RPMI8226 (cell line): ENCODE data around the gene PRF1.
"Not testable (repeated sequence)": the region's sequence is repeated elsewhere in the genome, so short reads cannot be mapped to it uniquely, and the experiment has no call there.

Source experiments
- DNase-seq: peaks from one replicate; pipeline ENCODE4 v3.0.0-alpha.2; 2015

The PRF1 gene

GRCh38 chr10:70616761-70617160 lies 14.2 kb upstream of the PRF1 start:
- DNase-seq = no peak

GRCh38 chr10:70615784-70616522 lies 13.4 kb upstream of the PRF1 start:
- DNase-seq = no peak

- no peak for DNase-seq
Measured at GRCh38 chr10:70615211-70615610, 12.7 kb upstream of the PRF1 start.

- DNase-seq = not testable (repeated sequence)
Measured at GRCh38 chr10:70614364-70614763, 11.8 kb upstream of the PRF1 start.

- DNase-seq = no peak
Measured at GRCh38 chr10:70613941-70614340, 11.4 kb upstream of the PRF1 start.

GRCh38 chr10:70607936-70608335 lies 5.4 kb upstream of the PRF1 start:
- DNase-seq = no peak

GRCh38 chr10:70605161-70605560 lies 2.6 kb upstream of the PRF1 start:
- DNase-seq = no peak

- DNase-seq = no peak
Measured at GRCh38 chr10:70604106-70604505, 1.6 kb upstream of the PRF1 start.

- no peak for DNase-seq
Measured at GRCh38 chr10:70603449-70603801, 884 bp upstream of the PRF1 start.

GRCh38 chr10:70601746-70602145 lies 795 bp downstream of the PRF1 start:
- no peak for DNase-seq

GRCh38 chr10:70600512-70601395 lies 1.8 kb downstream of the PRF1 start:
- DNase-seq = no peak

- DNase-seq = no peak
Measured at GRCh38 chr10:70599791-70600190, 2.8 kb downstream of the PRF1 start.

- no peak for DNase-seq
Measured at GRCh38 chr10:70599319-70599718, 3.2 kb downstream of the PRF1 start.

GRCh38 chr10:70598857-70599295 lies 3.7 kb downstream of the PRF1 start:
- no peak for DNase-seq

GRCh38 chr10:70597856-70598815 lies 4.4 kb downstream of the PRF1 start:
- no peak for DNase-seq

- DNase-seq = no peak
Measured at GRCh38 chr10:70596860-70597809, 5.4 kb downstream of the PRF1 start.

GRCh38 chr10:70596110-70596798 lies 6.3 kb downstream of the PRF1 start:
- DNase-seq = no peak

GRCh38 chr10:70595566-70596016 lies 7.0 kb downstream of the PRF1 start:
- no peak for DNase-seq

- no peak for DNase-seq
Measured at GRCh38 chr10:70594161-70594560, 8.4 kb downstream of the PRF1 start.

GRCh38 chr10:70593513-70593890 lies 9.0 kb downstream of the PRF1 start:
- DNase-seq = no peak
